HFFc6 (cell line): ENCODE measurements around the gene BBS9. TPM values are rescaled to one million over a fixed set of nuclear protein-coding genes. Genes with fewer than 3 reads are reported as not detected.

Source experiments
- DNase-seq: peaks from one replicate; pipeline ENCODE4 v3.0.0-alpha.2; 2018
- H3K27ac Mint-ChIP-seq: 2 replicates; pipeline ENCODE4 v1.8.0; 2020; ENCODE audit warnings: mild to moderate bottlenecking, mixed read lengths
- H3K27me3 Mint-ChIP-seq: 2 replicates; pipeline ENCODE4 v1.8.0; 2021; ENCODE audit warnings: mild to moderate bottlenecking, moderate library complexity, mixed read lengths; ENCODE audit not compliant: insufficient read depth
- H3K36me3 Mint-ChIP-seq: 2 replicates; pipeline ENCODE4 v1.8.0; 2021; ENCODE audit warnings: low read depth, mixed read lengths
- H3K4me1 Mint-ChIP-seq: 2 replicates; pipeline ENCODE4 v1.8.0; 2020; ENCODE audit warnings: low read depth, mixed read lengths
- H3K4me3 Mint-ChIP-seq: 2 replicates; pipeline ENCODE4 v1.8.0; 2020; ENCODE audit warnings: mild to moderate bottlenecking, moderate library complexity, mixed read lengths
- H3K9me3 Mint-ChIP-seq: 2 replicates; pipeline ENCODE4 v1.8.0; 2020; ENCODE audit warnings: mild to moderate bottlenecking, mixed read lengths
- total RNA-seq, 6 experiments: library from RNA; stranded (reverse); fragmentation: NEBNext Ultra II Directional; extraction: Animal tissue kit (Norgen Biotek cat#: 25700); gene quantifications; 2 replicates in 1 of 6; 3 replicates in 5 of 6; pipeline ENCODE4 v1.2.3, GENCODE V29; 2021
- TF ChIP-seq, protein P1 (sequence below): fragments of 200-600 bp; sonication (generic); IDR thresholded peaks from 2 replicates; pipeline ENCODE4 v1.5.0; 2021; ENCODE audit warnings: antibody characterized with exemption, mild to moderate bottlenecking

BBS9 gene
- total RNA-seq, 6 experiments from 2014 or later: 10.6 to 13.0 (median 12.1) TPM

DNA sequence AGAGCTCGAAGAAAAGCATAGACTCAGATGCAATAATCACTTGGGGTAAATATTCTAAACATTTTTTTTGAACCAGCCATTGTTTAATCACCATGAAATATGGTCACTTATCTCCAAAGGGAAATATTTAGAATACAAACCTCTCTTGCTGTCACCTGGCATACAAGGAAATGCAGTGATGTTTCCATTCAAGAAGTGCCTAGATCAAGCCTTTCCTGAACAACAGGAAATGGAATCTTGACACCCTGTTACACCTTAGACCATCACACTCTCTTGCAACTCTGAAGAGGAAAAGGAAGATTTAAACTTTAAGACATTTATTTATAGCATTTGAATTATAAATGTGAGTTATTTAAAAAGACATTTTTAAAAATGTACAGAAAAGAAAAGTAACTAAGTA lies 512.9 kb downstream of the BBS9 start:
- Mint-ChIP-seq H3K4me1 (peaks cover 35% of the 10 kb centered on the region), H3K4me3 (no peak overlapping the region), H3K27me3 (no peaks in the 10 kb centered on the region), H3K36me3 (no peaks in the 10 kb centered on the region), H3K27ac (no peak overlapping the region), H3K9me3 (no peaks in the 10 kb centered on the region)
- TF ChIP-seq, protein P1, sequence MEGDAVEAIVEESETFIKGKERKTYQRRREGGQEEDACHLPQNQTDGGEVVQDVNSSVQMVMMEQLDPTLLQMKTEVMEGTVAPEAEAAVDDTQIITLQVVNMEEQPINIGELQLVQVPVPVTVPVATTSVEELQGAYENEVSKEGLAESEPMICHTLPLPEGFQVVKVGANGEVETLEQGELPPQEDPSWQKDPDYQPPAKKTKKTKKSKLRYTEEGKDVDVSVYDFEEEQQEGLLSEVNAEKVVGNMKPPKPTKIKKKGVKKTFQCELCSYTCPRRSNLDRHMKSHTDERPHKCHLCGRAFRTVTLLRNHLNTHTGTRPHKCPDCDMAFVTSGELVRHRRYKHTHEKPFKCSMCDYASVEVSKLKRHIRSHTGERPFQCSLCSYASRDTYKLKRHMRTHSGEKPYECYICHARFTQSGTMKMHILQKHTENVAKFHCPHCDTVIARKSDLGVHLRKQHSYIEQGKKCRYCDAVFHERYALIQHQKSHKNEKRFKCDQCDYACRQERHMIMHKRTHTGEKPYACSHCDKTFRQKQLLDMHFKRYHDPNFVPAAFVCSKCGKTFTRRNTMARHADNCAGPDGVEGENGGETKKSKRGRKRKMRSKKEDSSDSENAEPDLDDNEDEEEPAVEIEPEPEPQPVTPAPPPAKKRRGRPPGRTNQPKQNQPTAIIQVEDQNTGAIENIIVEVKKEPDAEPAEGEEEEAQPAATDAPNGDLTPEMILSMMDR: no peak
- DNase-seq: no peak

DNA sequence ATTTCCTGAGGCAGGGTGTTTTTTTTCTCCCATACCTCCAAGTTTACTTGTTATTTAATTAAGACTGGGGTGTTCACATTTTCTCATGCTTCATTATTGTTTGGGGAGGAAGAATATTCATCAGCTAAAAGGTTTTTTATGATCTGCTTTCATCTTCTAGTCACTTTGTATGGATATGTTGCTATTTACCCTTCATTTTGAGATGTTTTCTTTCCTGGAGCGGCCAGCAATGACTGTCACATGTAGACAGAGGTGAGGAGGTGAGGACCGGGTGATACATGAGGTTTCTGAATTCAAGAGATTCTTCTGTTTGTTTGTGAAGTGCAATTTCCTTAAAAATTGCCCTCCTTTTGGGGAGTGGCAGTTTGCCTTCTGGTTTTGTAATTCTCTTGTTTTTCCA lies 514.2 kb downstream of the BBS9 start:
- TF ChIP-seq, protein P1: no peak
- Mint-ChIP-seq H3K36me3 (peaks cover 6% of the 10 kb centered on the region; the same call in 1 of the 2 replicates), H3K27ac (no peak overlapping the region), H3K4me3 (no peak overlapping the region), H3K9me3 (no peaks in the 10 kb centered on the region), H3K4me1 (peaks cover 35% of the 10 kb centered on the region), H3K27me3 (no peaks in the 10 kb centered on the region)
- no peak for DNase-seq

DNA sequence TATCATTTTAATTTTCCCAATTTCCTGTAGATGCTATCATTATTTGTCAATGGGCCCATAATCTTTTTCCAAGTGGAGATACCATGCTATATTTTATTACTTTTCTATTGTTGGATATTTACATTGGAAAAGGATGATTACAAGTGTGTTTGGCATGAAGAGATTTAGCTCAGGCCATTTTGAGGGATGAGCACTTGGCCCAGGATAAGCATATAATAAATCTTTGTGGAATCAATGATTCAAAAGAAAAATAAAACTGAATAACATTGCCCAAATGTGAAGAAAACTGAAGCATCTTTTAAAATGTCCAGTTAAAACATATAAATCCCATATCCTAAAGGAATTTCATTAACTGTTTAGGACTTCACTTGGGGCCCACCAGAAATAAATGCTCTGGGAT lies 515.1 kb downstream of the BBS9 start:
- Mint-ChIP-seq H3K4me3 (no peak overlapping the region), H3K36me3 (peaks cover 9% of the 10 kb centered on the region; the same call in 1 of the 2 replicates), H3K9me3 (no peaks in the 10 kb centered on the region), H3K27me3 (no peaks in the 10 kb centered on the region; the same call in 1 of the 2 replicates), H3K4me1 (peaks cover 40% of the 10 kb centered on the region), H3K27ac (no peak overlapping the region)
- TF ChIP-seq, protein P1: no peak
- DNase-seq: no peak

DNA sequence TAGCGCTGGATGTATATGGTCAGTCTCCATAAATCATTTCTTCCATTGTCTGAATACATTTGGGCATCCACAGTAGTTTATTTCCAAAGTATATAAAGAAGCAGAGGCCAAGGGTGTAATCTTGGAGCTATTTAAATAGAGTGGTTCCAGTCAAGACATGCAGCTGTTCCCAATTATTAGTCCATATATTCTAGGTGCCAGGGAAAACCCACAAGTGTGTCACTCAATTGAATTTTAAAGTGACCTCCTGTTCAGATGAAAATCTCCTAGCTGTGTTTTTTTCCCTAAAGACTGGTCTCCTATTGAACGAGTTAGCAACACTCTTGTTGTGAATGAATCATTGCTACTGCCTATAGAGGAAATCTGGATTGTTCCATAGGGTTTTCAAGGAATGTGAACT lies 515.7 kb downstream of the BBS9 start:
- DNase-seq: no peak
- Mint-ChIP-seq H3K4me1 (peaks cover 46% of the 10 kb centered on the region), H3K27ac (no peak overlapping the region), H3K27me3 (no peaks in the 10 kb centered on the region; the same call in 1 of the 2 replicates), H3K36me3 (peaks cover 9% of the 10 kb centered on the region; the same call in 1 of the 2 replicates), H3K9me3 (no peaks in the 10 kb centered on the region), H3K4me3 (no peak overlapping the region)
- TF ChIP-seq, protein P1: no peak

DNA sequence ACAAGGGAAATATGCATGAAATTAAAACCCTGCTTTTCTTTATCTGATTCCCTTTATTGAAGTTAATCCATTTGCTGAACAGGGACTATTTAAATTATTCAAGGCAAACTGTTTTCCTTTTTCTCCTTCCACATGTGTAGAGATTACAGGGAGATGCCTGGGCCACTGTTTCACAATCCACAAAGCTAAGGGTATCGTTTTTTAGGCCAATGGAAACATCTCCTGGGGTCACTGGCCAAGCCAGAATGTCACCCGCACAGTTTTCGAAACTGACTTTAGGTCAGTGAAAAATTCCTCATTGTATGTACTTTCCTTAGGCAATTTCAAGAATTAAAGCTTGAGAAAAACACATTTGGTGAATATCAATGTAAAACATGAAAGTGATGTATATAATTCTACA lies 516.8 kb downstream of the BBS9 start:
- Mint-ChIP-seq H3K27ac (no peak overlapping the region), H3K4me1 (peaks cover 57% of the 10 kb centered on the region), H3K4me3 (no peak overlapping the region), H3K27me3 (no peaks in the 10 kb centered on the region; the same call in 1 of the 2 replicates), H3K9me3 (no peaks in the 10 kb centered on the region), H3K36me3 (peaks cover 9% of the 10 kb centered on the region; the same call in 1 of the 2 replicates)
- TF ChIP-seq, protein P1: no peak
- DNase-seq: no peak
